ENCODE data around the gene BBX.

BBX gene

GRCh38 chr3:107525644-107526305, 3.0 kb downstream of the BBX start:
- in situ Hi-C loops (cut with MboI; ENCODE audit: low sequenced_read_pairs, unreplicated experiment), result no loop called here
- DNase-seq (ENCODE audit: low spot score), result no peak
- TF ChIP-seq, protein P1, sequence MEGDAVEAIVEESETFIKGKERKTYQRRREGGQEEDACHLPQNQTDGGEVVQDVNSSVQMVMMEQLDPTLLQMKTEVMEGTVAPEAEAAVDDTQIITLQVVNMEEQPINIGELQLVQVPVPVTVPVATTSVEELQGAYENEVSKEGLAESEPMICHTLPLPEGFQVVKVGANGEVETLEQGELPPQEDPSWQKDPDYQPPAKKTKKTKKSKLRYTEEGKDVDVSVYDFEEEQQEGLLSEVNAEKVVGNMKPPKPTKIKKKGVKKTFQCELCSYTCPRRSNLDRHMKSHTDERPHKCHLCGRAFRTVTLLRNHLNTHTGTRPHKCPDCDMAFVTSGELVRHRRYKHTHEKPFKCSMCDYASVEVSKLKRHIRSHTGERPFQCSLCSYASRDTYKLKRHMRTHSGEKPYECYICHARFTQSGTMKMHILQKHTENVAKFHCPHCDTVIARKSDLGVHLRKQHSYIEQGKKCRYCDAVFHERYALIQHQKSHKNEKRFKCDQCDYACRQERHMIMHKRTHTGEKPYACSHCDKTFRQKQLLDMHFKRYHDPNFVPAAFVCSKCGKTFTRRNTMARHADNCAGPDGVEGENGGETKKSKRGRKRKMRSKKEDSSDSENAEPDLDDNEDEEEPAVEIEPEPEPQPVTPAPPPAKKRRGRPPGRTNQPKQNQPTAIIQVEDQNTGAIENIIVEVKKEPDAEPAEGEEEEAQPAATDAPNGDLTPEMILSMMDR (IDR thresholded peaks at IDR 0.05; ENCODE audit: borderline replicate concordance, control extremely low read depth, extremely low read depth, insufficient read depth, missing control alignments), result no peak

GRCh38 chr3:107531917-107532469, 9.2 kb downstream of the BBX start:
- TF ChIP-seq, protein P1 (IDR thresholded peaks at IDR 0.05; ENCODE audit: borderline replicate concordance, control extremely low read depth, extremely low read depth, insufficient read depth, missing control alignments), result no peak
- in situ Hi-C loops (cut with MboI; ENCODE audit: low sequenced_read_pairs, unreplicated experiment), result no loop called here
- no peak for DNase-seq (ENCODE audit: low spot score)

GRCh38 chr3:107540857-107541256, 18.1 kb downstream of the BBX start:
- in situ Hi-C loops (cut with MboI; ENCODE audit: low sequenced_read_pairs, unreplicated experiment), result no loop called here
- TF ChIP-seq, protein P1 (IDR thresholded peaks at IDR 0.05; ENCODE audit: borderline replicate concordance, control extremely low read depth, extremely low read depth, insufficient read depth, missing control alignments), result no peak
- DNase-seq (ENCODE audit: low spot score), result no peak

DNA sequence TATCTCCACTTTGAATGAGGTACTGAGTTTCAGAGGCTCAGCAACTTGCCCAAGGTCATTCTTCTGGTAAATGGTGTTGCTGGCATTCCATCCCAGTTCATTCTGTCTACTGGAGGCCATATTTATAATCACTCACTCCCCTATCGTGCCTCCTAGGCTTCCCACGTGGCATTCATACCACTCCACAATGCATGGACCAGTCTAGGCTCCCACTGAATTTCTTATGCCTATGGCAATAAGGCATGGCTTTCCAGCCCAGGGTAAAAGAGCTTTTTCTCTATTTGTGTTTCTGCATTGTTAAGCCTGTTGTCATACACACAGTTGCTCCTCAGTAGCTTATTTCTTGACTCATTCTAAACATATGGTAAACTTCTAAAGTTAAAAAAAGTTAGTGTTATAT, 19.9 kb downstream of the BBX start:
- DNase-seq (ENCODE audit: low spot score), result no peak
- in situ Hi-C loops (cut with MboI; ENCODE audit: low sequenced_read_pairs, unreplicated experiment), result no loop called here

DNA sequence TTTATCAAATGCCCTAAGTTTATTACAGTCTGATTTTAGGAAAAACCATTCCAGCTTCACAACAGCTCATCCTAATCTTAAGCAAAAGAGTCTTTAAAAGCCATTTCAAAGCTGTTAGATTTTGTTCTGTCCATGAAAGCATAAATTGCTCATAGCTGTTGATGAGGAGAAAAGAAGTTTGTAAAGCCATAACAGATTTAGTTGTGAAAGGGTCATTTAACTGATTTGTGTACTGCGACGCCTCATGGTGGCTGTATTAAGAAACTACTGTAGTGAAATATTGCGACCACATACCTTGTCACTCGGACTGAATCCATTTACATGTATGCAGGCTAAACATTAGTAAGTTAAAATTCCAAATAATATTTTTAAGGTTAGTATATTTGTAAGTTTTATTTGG, 20.9 kb downstream of the BBX start:
- in situ Hi-C loops (cut with MboI; ENCODE audit: low sequenced_read_pairs, unreplicated experiment), result no loop called here
- no peak for DNase-seq (ENCODE audit: low spot score)

More for the DNA sequence above, 19.9 kb downstream of the BBX start:
- TF ChIP-seq, protein P1 (IDR thresholded peaks at IDR 0.05; ENCODE audit: borderline replicate concordance, control extremely low read depth, extremely low read depth, insufficient read depth, missing control alignments), result no peak

DNA sequence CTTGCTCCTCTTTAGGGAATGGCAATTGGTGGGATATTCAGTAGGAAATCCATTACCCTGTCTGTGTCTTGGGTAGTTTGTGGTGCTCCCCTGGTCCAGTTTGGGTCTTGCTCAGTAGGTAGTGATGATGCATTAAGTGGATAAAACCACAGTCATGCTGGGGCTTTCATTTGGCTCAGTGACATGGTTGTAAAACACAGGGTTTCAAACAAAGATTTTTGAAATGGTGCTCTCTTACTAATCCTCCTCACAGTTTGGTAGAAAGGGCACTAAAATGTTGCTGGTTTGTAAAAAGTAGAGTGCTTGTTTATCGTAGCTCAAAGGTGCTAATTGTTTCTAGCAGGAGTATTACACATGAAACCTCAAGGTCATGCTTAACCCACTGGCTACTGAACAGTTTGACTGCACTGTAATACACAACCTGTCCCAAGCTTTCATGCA, 22.9 kb downstream of the BBX start:
- TF ChIP-seq, protein P1 (IDR thresholded peaks at IDR 0.05; ENCODE audit: borderline replicate concordance, control extremely low read depth, extremely low read depth, insufficient read depth, missing control alignments), result no peak
- no peak for DNase-seq (ENCODE audit: low spot score)
- in situ Hi-C loops (cut with MboI; ENCODE audit: low sequenced_read_pairs, unreplicated experiment), result no loop called here

More for the DNA sequence above, 20.9 kb downstream of the BBX start:
- TF ChIP-seq, protein P1 (IDR thresholded peaks at IDR 0.05; ENCODE audit: borderline replicate concordance, control extremely low read depth, extremely low read depth, insufficient read depth, missing control alignments), result no peak

Data from GM13976 (cell line).